ENCODE measurements around the gene KARS1. TPM values are rescaled to one million over a fixed set of nuclear protein-coding genes. Genes with fewer than 3 reads are reported as not detected.

The KARS1 gene
- total RNA-seq, 1 experiment from 2014 or later: 207 TPM

DNA sequence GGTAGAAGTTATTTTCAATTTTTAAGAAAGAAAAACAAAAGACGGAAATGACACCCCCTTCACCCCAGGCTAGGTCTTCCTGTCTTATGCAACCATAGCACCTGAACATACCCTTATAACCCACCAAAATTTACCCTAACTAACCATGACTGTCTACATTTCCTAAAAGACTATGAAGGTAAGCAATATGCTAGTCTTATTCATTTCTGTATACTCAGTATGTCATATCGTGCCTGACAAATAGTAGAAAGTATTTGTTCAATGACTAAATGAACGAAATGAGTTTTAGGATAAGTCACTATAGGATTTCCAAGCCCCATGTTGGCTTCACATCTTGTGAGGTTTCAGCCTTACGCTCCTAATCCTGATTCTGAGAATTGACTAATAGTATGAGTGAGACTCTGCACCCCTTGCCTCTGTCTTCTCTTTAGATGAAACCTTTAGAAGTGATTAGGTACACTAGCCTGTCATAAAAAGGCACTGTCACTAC is 30.9 kb downstream of the KARS1 start:
- Mint-ChIP-seq H3K4me1 (ENCODE audit: low read depth, unreplicated experiment) (no peaks in the 10 kb centered on the region), H3K9me3 (ENCODE audit: low read depth, unreplicated experiment) (no peaks in the 10 kb centered on the region), H3K4me3 (ENCODE audit: low read depth, unreplicated experiment) (no peak overlapping the region), H3K36me3 (ENCODE audit: insufficient read depth, unreplicated experiment) (peaks cover 63% of the 10 kb centered on the region), H3K27ac (ENCODE audit: unreplicated experiment) (no peak overlapping the region), H3K27me3 (ENCODE audit: unreplicated experiment) (no peaks in the 10 kb centered on the region)
- intact Hi-C loops (cut with micrococcal nuclease; ENCODE audit: unreplicated experiment): loop anchor here (5.0 kb wide), 1 partner anchor 49 kb away; the partner anchor contains the start of gene GABARAPL2
- CTCF ChIA-PET: no interaction called here
- DNase-seq: no peak
- no TSS peak for BruUV-seq (replicated peaks)
- TF ChIP-seq, protein P1, sequence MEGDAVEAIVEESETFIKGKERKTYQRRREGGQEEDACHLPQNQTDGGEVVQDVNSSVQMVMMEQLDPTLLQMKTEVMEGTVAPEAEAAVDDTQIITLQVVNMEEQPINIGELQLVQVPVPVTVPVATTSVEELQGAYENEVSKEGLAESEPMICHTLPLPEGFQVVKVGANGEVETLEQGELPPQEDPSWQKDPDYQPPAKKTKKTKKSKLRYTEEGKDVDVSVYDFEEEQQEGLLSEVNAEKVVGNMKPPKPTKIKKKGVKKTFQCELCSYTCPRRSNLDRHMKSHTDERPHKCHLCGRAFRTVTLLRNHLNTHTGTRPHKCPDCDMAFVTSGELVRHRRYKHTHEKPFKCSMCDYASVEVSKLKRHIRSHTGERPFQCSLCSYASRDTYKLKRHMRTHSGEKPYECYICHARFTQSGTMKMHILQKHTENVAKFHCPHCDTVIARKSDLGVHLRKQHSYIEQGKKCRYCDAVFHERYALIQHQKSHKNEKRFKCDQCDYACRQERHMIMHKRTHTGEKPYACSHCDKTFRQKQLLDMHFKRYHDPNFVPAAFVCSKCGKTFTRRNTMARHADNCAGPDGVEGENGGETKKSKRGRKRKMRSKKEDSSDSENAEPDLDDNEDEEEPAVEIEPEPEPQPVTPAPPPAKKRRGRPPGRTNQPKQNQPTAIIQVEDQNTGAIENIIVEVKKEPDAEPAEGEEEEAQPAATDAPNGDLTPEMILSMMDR (IDR thresholded peaks at IDR 0.05; ENCODE audit: unreplicated experiment): no peak

DNA sequence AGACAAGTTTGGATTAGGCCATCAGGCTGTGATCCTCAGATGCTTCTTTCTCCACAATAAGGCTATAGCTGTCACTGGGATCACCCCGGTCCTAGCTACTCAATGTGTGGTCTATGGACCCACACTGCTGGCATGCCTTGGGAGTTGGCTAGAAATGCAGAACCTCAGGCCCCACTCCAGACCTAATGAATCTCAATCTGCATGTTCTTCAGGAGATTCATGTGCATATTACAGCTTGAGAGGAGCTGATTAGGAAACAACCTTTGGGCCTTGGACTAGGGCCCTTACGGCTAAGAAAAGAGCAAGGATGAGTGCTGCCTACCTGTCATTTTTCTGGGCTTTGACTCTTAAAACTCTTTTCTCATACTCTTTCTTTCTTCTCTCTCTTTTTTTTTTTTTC is 31.8 kb downstream of the KARS1 start:
- intact Hi-C loops (cut with micrococcal nuclease; ENCODE audit: unreplicated experiment): loop anchor here (5.0 kb wide), 1 partner anchor 48 kb away; the partner anchor contains the start of gene GABARAPL2
- no peak overlapping the region for H3K4me3 Mint-ChIP-seq (ENCODE audit: low read depth, unreplicated experiment)
- TF ChIP-seq, protein P1 (IDR thresholded peaks at IDR 0.05; ENCODE audit: unreplicated experiment): no peak
- peaks cover 58% of the 10 kb centered on the region for H3K36me3 Mint-ChIP-seq (ENCODE audit: insufficient read depth, unreplicated experiment)
- H3K27me3 Mint-ChIP-seq (ENCODE audit: unreplicated experiment): no peaks in the 10 kb centered on the region
- no peak overlapping the region for H3K27ac Mint-ChIP-seq (ENCODE audit: unreplicated experiment)
- no peak for DNase-seq
- H3K9me3 Mint-ChIP-seq (ENCODE audit: low read depth, unreplicated experiment): no peaks in the 10 kb centered on the region
- CTCF ChIA-PET: interaction anchor here (0.6 kb wide), 1 partner anchor 92 kb away, joined by 3 read pairs; no protein-coding TSS in a partner anchor
- no peaks in the 10 kb centered on the region for H3K4me1 Mint-ChIP-seq (ENCODE audit: low read depth, unreplicated experiment)
- BruUV-seq (replicated peaks): no TSS peak

DNA sequence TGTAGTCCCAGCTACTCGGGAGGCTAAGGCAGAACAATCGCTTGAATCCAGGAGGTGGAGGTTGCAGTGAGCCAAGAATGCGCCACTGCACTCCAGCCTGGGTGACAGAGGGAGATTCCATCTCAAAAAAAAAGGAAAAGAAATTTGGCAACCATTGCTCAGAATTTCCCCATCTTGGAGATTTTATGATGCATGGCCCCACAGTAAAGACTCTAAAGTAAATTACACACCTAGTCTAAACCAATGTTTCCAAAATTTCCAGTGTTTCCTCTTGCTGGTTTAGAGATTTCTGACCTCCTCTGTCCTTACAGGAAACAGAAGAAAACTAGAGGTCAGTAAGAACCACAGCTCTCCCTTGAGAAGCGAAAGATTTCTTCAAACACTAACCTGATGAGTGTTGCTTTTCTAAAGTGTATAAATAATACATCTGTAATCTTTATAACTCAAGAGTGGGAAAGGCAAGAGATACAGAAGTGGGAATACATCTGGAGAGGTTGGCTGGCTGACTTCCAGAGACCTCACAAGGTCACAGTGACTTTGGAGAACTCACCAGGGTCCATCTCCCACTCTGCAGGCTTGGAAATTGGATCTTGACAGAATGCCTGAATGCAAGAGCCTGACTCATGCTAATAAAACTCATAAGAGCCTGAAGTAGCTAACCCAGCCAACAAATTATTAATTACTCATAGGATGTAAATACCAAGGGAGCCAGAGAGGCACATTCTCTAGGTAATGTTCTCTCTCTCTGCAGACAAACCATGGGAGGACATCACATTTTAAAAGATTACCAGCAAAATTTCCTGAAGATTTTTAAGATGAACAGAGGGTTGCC is 33.2 kb downstream of the KARS1 start:
- H3K4me1 Mint-ChIP-seq (ENCODE audit: low read depth, unreplicated experiment): no peaks in the 10 kb centered on the region
- no peaks in the 10 kb centered on the region for H3K27me3 Mint-ChIP-seq (ENCODE audit: unreplicated experiment)
- no peak for DNase-seq
- no peaks in the 10 kb centered on the region for H3K9me3 Mint-ChIP-seq (ENCODE audit: low read depth, unreplicated experiment)
- H3K36me3 Mint-ChIP-seq (ENCODE audit: insufficient read depth, unreplicated experiment): peaks cover 48% of the 10 kb centered on the region
- no peak overlapping the region for H3K4me3 Mint-ChIP-seq (ENCODE audit: low read depth, unreplicated experiment)
- CTCF ChIA-PET: interaction anchor here (0.6 kb wide), 1 partner anchor 31 kb away, joined by 3 read pairs; no protein-coding TSS in a partner anchor
- BruUV-seq (replicated peaks): no TSS peak
- TF ChIP-seq, protein P1 (IDR thresholded peaks at IDR 0.05; ENCODE audit: unreplicated experiment): no peak
- intact Hi-C loops (cut with micrococcal nuclease; ENCODE audit: unreplicated experiment): no loop called here
- no peak overlapping the region for H3K27ac Mint-ChIP-seq (ENCODE audit: unreplicated experiment)

GRCh38 chr16:75606507-75606906 is 41.0 kb downstream of the KARS1 start:
- Mint-ChIP-seq H3K4me3 (ENCODE audit: low read depth, unreplicated experiment) (no peak overlapping the region), H3K27ac (ENCODE audit: unreplicated experiment) (no peak overlapping the region), H3K4me1 (ENCODE audit: low read depth, unreplicated experiment) (no peaks in the 10 kb centered on the region), H3K36me3 (ENCODE audit: insufficient read depth, unreplicated experiment) (peaks cover 28% of the 10 kb centered on the region), H3K9me3 (ENCODE audit: low read depth, unreplicated experiment) (peaks cover 7% of the 10 kb centered on the region), H3K27me3 (ENCODE audit: unreplicated experiment) (no peaks in the 10 kb centered on the region)
- TF ChIP-seq, protein P1 (IDR thresholded peaks at IDR 0.05; ENCODE audit: unreplicated experiment): no peak
- no TSS peak for BruUV-seq (replicated peaks)
- CTCF ChIA-PET: no interaction called here
- DNase-seq: no peak
- intact Hi-C loops (cut with micrococcal nuclease; ENCODE audit: unreplicated experiment): no loop called here
